SK-N-SH (cell line): ENCODE measurements around the gene COL4A4.

Source experiments
- CTCF ChIP-seq: fragments of 200-600 bp; sonication (generic); IDR thresholded peaks from 2 replicates; pipeline ENCODE4 v1.6.1; 2017; ENCODE audit warnings: antibody characterized with exemption, mild to moderate bottlenecking, moderate library complexity
- ELF1 ChIP-seq: IDR thresholded peaks from 2 replicates; pipeline ENCODE4 v1.4.0; 2012
- EP300 ChIP-seq, 2 experiments: IDR thresholded peaks; 2 replicates each; pipeline versions ENCODE4 v1.4.0 to v1.6.1; 2012; ENCODE audit warnings: borderline replicate concordance in 1 of 2, low read depth in 1 of 2, low read length in 1 of 2
- EZH2phosphoT487 ChIP-seq: fragments of 200-600 bp; sonication (generic); IDR thresholded peaks from 2 replicates; pipeline ENCODE4 v1.6.1; 2017; ENCODE audit warnings: low read depth, mixed run types, mild to moderate bottlenecking, antibody characterized with exemption, moderate library complexity, borderline replicate concordance
- GATA2 ChIP-seq: sonication (generic); formaldehyde crosslinking; IDR thresholded peaks from 2 replicates; pipeline ENCODE4 v1.5.0; 2020; ENCODE audit warnings: mild to moderate bottlenecking, missing genetic modification reagents
- PBX3 ChIP-seq: IDR thresholded peaks from 2 replicates; pipeline ENCODE4; 2012
- RFX5 ChIP-seq: IDR thresholded peaks from 2 replicates; pipeline ENCODE4 v1.6.1; 2012; ENCODE audit warnings: mild to moderate bottlenecking, improper control_type of control experiment, low read length
- TAF1 ChIP-seq: IDR thresholded peaks from 2 replicates; pipeline ENCODE4 v1.6.1; 2012; ENCODE audit warnings: low read depth, mild to moderate bottlenecking, low read length, moderate library complexity, borderline replicate concordance

GRCh38 chr2:227188292-227188691 is 24.3 kb upstream of the COL4A4 start:
- TF ChIP-seq ELF1 (no peak), GATA2 (CRISPR knock-in tag) (no peak), RFX5 (no peak), EZH2phosphoT487 (no peak), TAF1 (no peak), CTCF (no peak), EP300 (IDR thresholded peaks at IDR 0.05; ENCODE audit: borderline replicate concordance in 1 of 2, low read depth in 1 of 2, low read length in 1 of 2) (no peak), PBX3 (0 out of 2 replicates have a peak, but pooled peaks have one; percentile 15)
